IMR-90 (cell line): Measurements from ENCODE around the gene ZNF71. TPM values are rescaled to one million over a fixed set of nuclear protein-coding genes. Genes with fewer than 3 reads are reported as not detected.
A peak's percentile ranks its signal among the peaks of the same experiment; 100 is the strongest.

ENCODE experiments used
- ATAC-seq: fragments of 200-7000 bp; cut with Tn5 transposase; 2 replicates; pipeline ENCODE4 v1.9.1; 2020; ENCODE audit warnings: low read depth, mild to moderate bottlenecking, moderate library complexity
- BruUV-seq: library from RNA; stranded (reverse); fragments of 400-500 nt; replicated peaks from 2 replicates; lab custom pipeline; 2021; lab: Mats Ljungman, UMichigan
- CTCF ChIA-PET: fragments of 300-600 bp; formaldehyde crosslinking; extraction: SDS; loops from one replicate; lab custom pipeline; 2021; ENCODE audit warnings: antibody characterized with exemption; lab: Yijun Ruan, JAX
- POLR2A ChIA-PET: fragments of 300-600 bp; sonication (Branson Sonifier 250); formaldehyde crosslinking; loops from one replicate; lab custom pipeline; 2022; ENCODE audit warnings: antibody characterized with exemption; ENCODE audit not compliant: unreplicated experiment; lab: Charles Lee
- DNase-seq: peaks from one replicate; pipeline ENCODE4 v3.0.0; 2013
- H2AFZ ChIP-seq: replicated peaks from 2 replicates; pipeline ENCODE3; 2013; ENCODE audit warnings: low read length, mild to moderate bottlenecking; ENCODE audit not compliant: poor library complexity
- H2AK5ac ChIP-seq: 2 replicates; pipeline ENCODE4 v1.6.1; 2013; ENCODE audit warnings: low read depth, low read length, inconsistent platforms
- H2AK9ac ChIP-seq: replicated peaks from 2 replicates; pipeline ENCODE3; 2013; ENCODE audit warnings: mild to moderate bottlenecking, low read depth, low read length, moderate library complexity; ENCODE audit not compliant: poor library complexity
- H2BK120ac ChIP-seq: 2 replicates; pipeline ENCODE4 v1.6.1; 2013; ENCODE audit warnings: low read depth, low read length, inconsistent platforms
- H2BK15ac ChIP-seq: 3 replicates; pipeline ENCODE4 v1.6.1; 2013; ENCODE audit warnings: low read depth, low read length, inconsistent platforms
- H2BK20ac ChIP-seq: 2 replicates; pipeline ENCODE4 v1.6.1; 2013; ENCODE audit warnings: low read depth, mild to moderate bottlenecking, inconsistent platforms, low read length, moderate library complexity
- H2BK5ac ChIP-seq: 2 replicates; pipeline ENCODE4 v1.6.1; 2013; ENCODE audit warnings: mild to moderate bottlenecking, low read depth, low read length, inconsistent platforms; ENCODE audit not compliant: poor library complexity, severe bottlenecking
- H3K14ac ChIP-seq: replicated peaks from 2 replicates; pipeline ENCODE4 v1.6.1; 2013; ENCODE audit warnings: low read depth, low read length, inconsistent platforms
- H3K18ac ChIP-seq: 2 replicates; pipeline ENCODE4 v1.6.1; 2013; ENCODE audit warnings: low read depth, low read length, control low read depth
- H3K23ac ChIP-seq: 2 replicates; pipeline ENCODE4 v1.6.1; 2013; ENCODE audit warnings: low read depth, low read length, inconsistent platforms
- H3K27ac ChIP-seq: 2 replicates; pipeline ENCODE4 v1.5.1; 2013; ENCODE audit warnings: mild to moderate bottlenecking, control low read depth, low read length; ENCODE audit not compliant: insufficient read depth
- H3K27me3 ChIP-seq: 2 replicates; pipeline ENCODE4 v1.6.1; 2013; ENCODE audit warnings: low read length; ENCODE audit not compliant: control insufficient read depth, insufficient read depth
- H3K36me3 ChIP-seq: 2 replicates; pipeline ENCODE4 v1.6.1; 2013; ENCODE audit warnings: low read length, mixed read lengths; ENCODE audit not compliant: control insufficient read depth, insufficient read depth
- H3K4ac ChIP-seq: 2 replicates; pipeline ENCODE4 v1.6.1; 2013; ENCODE audit warnings: low read depth, low read length, inconsistent platforms
- H3K4me1 ChIP-seq: 2 replicates; pipeline ENCODE4 v1.6.1; 2013; ENCODE audit warnings: low read length, mixed read lengths; ENCODE audit not compliant: control insufficient read depth, insufficient read depth
- H3K4me2 ChIP-seq: 2 replicates; pipeline ENCODE4 v1.6.1; 2013; ENCODE audit warnings: low read depth, mild to moderate bottlenecking, control low read depth, low read length, moderate library complexity
- H3K4me3 ChIP-seq: 2 replicates; pipeline ENCODE4 v1.5.1; 2013; ENCODE audit warnings: low read depth, mild to moderate bottlenecking, control low read depth, low read length, moderate library complexity; ENCODE audit not compliant: insufficient read depth
- H3K56ac ChIP-seq: 2 replicates; pipeline ENCODE4 v1.6.1; 2013; ENCODE audit warnings: low read length, inconsistent platforms; ENCODE audit not compliant: insufficient read depth; ENCODE audit errors: extremely low read depth
- H3K79me1 ChIP-seq, 2 experiments: 2 replicates each; pipeline ENCODE4 v1.6.1; 2013; ENCODE audit warnings: low read length in 2 of 2, inconsistent platforms in 1 of 2, low read depth in 1 of 2
- H3K9ac ChIP-seq: 2 replicates; pipeline ENCODE4 v1.6.1; 2013; ENCODE audit warnings: low read depth, low read length, control low read depth
- H3K9me1 ChIP-seq: 2 replicates; pipeline ENCODE4 v1.6.1; 2013; ENCODE audit warnings: low read length, inconsistent platforms; ENCODE audit not compliant: insufficient read depth
- H3K9me3 ChIP-seq: 2 replicates; pipeline ENCODE4 v1.6.1; 2013; ENCODE audit warnings: low read length; ENCODE audit not compliant: control insufficient read depth, insufficient read depth
- H4K20me1 ChIP-seq: 2 replicates; pipeline ENCODE4 v1.6.1; 2013; ENCODE audit warnings: low read length, inconsistent platforms; ENCODE audit not compliant: insufficient read depth
- H4K5ac ChIP-seq: 2 replicates; pipeline ENCODE4 v1.6.1; 2013; ENCODE audit warnings: mild to moderate bottlenecking, low read depth, low read length, control low read depth
- H4K8ac ChIP-seq, 2 experiments: 2 replicates each; pipeline ENCODE4 v1.6.1; 2013; ENCODE audit warnings: low read depth in 2 of 2, low read length in 2 of 2, control low read depth in 1 of 2, inconsistent platforms in 1 of 2
- H4K91ac ChIP-seq: 2 replicates; pipeline ENCODE4 v1.6.1; 2013; ENCODE audit warnings: low read depth, low read length, inconsistent platforms; ENCODE audit not compliant: insufficient read depth
- CHD1 ChIP-seq: IDR thresholded peaks from 2 replicates; pipeline ENCODE4 v1.6.1; 2012; ENCODE audit warnings: low read depth, low read length, improper control_type of control experiment
- FOS ChIP-seq: fragments of 150-350 bp; IDR thresholded peaks from 2 replicates; pipeline ENCODE4 v1.6.1; 2016; ENCODE audit warnings: low read depth, low read length
- MAFK ChIP-seq: IDR thresholded peaks from 2 replicates; pipeline ENCODE4 v1.6.1; 2012; ENCODE audit warnings: low read depth, low read length, improper control_type of control experiment
- MXI1 ChIP-seq: IDR thresholded peaks from 2 replicates; pipeline ENCODE4 v1.6.1; 2012; ENCODE audit warnings: low read depth, mild to moderate bottlenecking, low read length, moderate library complexity, borderline replicate concordance
- NFE2L2 ChIP-seq: fragments of 150-350 bp; IDR thresholded peaks from 2 replicates; pipeline ENCODE4 v1.6.1; 2016; ENCODE audit warnings: low read depth, mild to moderate bottlenecking, low read length
- RAD21 ChIP-seq: IDR thresholded peaks from 2 replicates; pipeline ENCODE4 v1.6.1; 2012; ENCODE audit warnings: low read length, improper control_type of control experiment
- RFX5 ChIP-seq: IDR thresholded peaks from 2 replicates; pipeline ENCODE4 v1.8.0; 2012; ENCODE audit warnings: low read depth, mild to moderate bottlenecking, low read length, moderate library complexity
- WGBS, 2 experiments: methylation state at CpG; one replicate each; pipeline versions ENCODE4 v1.1.5 to v1.1.7; 2013; ENCODE audit warnings: missing lambda C conversion rate in 2 of 2; ENCODE audit not compliant: insufficient read length in 1 of 2; ENCODE audit errors: extremely low coverage in 2 of 2; 5-methylcytosine and 5-hydroxymethylcytosine counted together
- dilution Hi-C: fragments of 300-500 bp; cut with HindIII; formaldehyde crosslinking; loops from one replicate; pipeline ENCODE4 v1.14.3; 2018; ENCODE audit warnings: low sequenced_read_pairs; ENCODE audit not compliant: unreplicated experiment
- in situ Hi-C: fragments of 300-500 bp; cut with MboI; formaldehyde crosslinking; loops from 3 replicates; pipeline ENCODE4 v1.14.3; 2019; ENCODE audit warnings: low sequenced_read_pairs, inconsistent platforms, mixed read lengths
- intact Hi-C: fragments of 100-400 bp; cut with micrococcal nuclease; formaldehyde crosslinking; loops from 2 replicates; pipeline ENCODE4 v1.10.0; 2022
- polyA plus RNA-seq, 3 experiments: library from polyadenylated mRNA; depleted of rRNA; stranded (reverse); fragments of >200 nt; gene quantifications; 2 replicates each; pipeline ENCODE4 v1.2.3, GENCODE V29; 2012; ENCODE audit warnings: low replicate concordance in 1 of 3
- total RNA-seq: library from RNA; depleted of rRNA; stranded (reverse); fragments of >200 nt; gene quantifications from 2 replicates; pipeline ENCODE4 v1.2.3, GENCODE V29; 2012
- TF ChIP-seq, protein P1 (sequence below): fragments of 150-350 bp; IDR thresholded peaks from 2 replicates; pipeline ENCODE4 v1.6.1; 2016; ENCODE audit warnings: low read depth, mild to moderate bottlenecking, low read length, moderate library complexity, borderline replicate concordance

ZNF71 gene
- total and polyA plus RNA-seq, 2 of the 4 experiments (the other 2 are of a cell fraction), result 7.9 to 9.3 TPM

DNA sequence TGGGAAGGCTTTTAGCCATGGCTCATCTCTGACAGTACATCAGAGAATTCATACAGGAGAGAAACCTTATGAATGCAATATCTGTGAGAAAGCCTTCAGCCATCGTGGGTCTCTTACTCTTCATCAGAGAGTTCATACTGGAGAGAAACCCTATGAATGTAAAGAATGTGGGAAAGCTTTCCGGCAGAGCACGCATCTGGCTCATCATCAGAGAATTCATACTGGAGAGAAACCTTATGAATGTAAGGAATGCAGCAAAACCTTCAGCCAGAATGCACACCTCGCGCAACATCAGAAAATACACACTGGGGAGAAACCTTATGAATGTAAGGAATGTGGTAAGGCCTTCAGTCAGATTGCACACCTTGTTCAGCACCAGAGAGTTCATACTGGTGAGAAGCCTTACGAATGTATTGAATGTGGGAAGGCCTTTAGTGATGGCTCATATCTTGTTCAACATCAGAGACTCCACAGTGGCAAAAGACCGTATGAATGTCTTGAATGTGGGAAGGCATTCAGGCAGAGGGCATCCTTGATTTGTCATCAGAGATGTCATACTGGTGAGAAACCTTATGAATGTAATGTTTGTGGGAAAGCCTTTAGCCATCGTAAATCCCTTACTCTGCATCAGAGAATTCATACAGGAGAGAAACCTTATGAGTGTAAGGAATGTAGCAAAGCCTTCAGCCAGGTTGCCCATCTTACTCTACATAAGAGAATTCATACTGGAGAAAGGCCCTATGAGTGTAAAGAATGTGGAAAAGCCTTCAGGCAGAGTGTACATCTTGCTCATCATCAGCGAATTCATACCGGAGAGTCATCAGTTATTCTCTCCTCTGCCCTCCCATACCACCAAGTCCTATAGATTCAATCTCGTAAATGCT lies 17.1 kb upstream of the ZNF71 start (continued):
- TF ChIP-seq FOS, result no peak

DNA sequence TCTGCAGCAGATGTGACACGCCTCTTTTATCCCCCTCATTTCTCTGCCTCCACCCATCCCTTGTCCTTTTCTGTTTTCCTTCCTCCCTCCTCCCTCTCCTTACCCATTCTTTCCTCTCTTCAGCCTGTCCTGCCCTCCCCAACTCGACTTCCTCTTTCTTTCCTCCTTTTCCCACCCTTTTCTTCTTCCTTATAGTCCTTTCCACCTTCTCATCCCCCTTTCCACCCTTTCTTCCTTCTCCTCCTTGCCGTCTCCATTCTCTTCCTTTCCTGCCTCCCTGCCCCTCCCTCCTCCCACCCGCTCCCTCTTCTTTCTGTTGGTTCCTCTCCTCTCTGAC lies 688 bp upstream of the ZNF71 start:
- no peak overlapping the region for H4K5ac ChIP-seq
- no peak overlapping the region; the same call in 1 of the 2 replicates for H3K4ac ChIP-seq
- no peak overlapping the region for H3K27ac ChIP-seq
- peaks cover 2% of the 10 kb centered on the region; the same call in 1 of the 2 replicates for H3K4me1 ChIP-seq
- H3K56ac ChIP-seq, result no peak overlapping the region
- CTCF ChIA-PET, result interaction anchor here (1.0 kb wide), 1 partner anchor 10 kb away, joined by 3 read pairs; no protein-coding TSS in a partner anchor
- H2AFZ ChIP-seq, result peak overlapping the region; percentile 98
- H3K27me3 ChIP-seq, result no peaks in the 10 kb centered on the region
- H3K4me2 ChIP-seq, result 0 out of 2 replicates have a peak overlapping the region, but pooled peaks have one; percentile 70
- H3K36me3 ChIP-seq, result peaks cover 14% of the 10 kb centered on the region
- H2BK20ac ChIP-seq, result no peak overlapping the region
- H3K9ac ChIP-seq, result no peak overlapping the region
- WGBS, 2 experiments, result 74% methylated on average over 3 of the region's 4 CpGs; no CpG with 5 or more reads in 1 of the 2 experiments
- H3K9me3 ChIP-seq, result peaks cover 16% of the 10 kb centered on the region
- H3K14ac ChIP-seq, result no peak overlapping the region
- peak overlapping the region in 1 of 2 experiments; percentile 26; a peak in 2 of 4 replicates for H4K8ac ChIP-seq
- no peak overlapping the region for H2BK120ac ChIP-seq
- TF ChIP-seq MXI1, result no peak
- no peak for TF ChIP-seq RAD21
- no peak for TF ChIP-seq CHD1
- no peak for TF ChIP-seq RFX5
- TF ChIP-seq NFE2L2, result no peak
- no peak for TF ChIP-seq FOS
- TF ChIP-seq, protein P1, sequence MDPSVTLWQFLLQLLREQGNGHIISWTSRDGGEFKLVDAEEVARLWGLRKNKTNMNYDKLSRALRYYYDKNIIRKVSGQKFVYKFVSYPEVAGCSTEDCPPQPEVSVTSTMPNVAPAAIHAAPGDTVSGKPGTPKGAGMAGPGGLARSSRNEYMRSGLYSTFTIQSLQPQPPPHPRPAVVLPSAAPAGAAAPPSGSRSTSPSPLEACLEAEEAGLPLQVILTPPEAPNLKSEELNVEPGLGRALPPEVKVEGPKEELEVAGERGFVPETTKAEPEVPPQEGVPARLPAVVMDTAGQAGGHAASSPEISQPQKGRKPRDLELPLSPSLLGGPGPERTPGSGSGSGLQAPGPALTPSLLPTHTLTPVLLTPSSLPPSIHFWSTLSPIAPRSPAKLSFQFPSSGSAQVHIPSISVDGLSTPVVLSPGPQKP, result no peak
- TF ChIP-seq MAFK, result no peak
- H2BK5ac ChIP-seq, result no peak overlapping the region
- no peak overlapping the region for H2BK15ac ChIP-seq
- no peak overlapping the region for H3K23ac ChIP-seq
- H2AK9ac ChIP-seq, result no peak overlapping the region
- no peak overlapping the region for H4K91ac ChIP-seq
- H3K79me1 ChIP-seq, result peaks cover 6 to 20% of the 10 kb centered on the region in 2 experiments
- H3K18ac ChIP-seq, result no peak overlapping the region
- in situ Hi-C loops, result no loop called here
- dilution Hi-C loops, result no loop called here
- ATAC-seq (no peak), DNase-seq (no peak)
- H3K4me3 ChIP-seq, result peak overlapping the region; percentile 96; the same call in 1 of the 2 replicates
- BruUV-seq, result no TSS peak
- intact Hi-C loops, result loop anchor here (2.0 to 10.0 kb wide), 2 partner anchors 56 to 120 kb away; partner anchors contain the start of genes ZFP28 and ZNF667
- H4K20me1 ChIP-seq, result 0 out of 2 replicates have a peak, but pooled peaks cover 6% of the 10 kb centered on the region
- H2AK5ac ChIP-seq, result no peak overlapping the region
- peaks cover 6% of the 10 kb centered on the region for H3K9me1 ChIP-seq
- POLR2A ChIA-PET, result no interaction called here
